ENCODE measurements around the gene ATP5F1B.

ATP5F1B gene

GRCh38 chr12:56632701-56633467 lies 12.9 kb downstream of the ATP5F1B start:
- H3K36me3 ChIP-seq (ENCODE audit: control insufficient read depth in 4 of 4, insufficient read depth in 4 of 4, low read length in 3 of 4), result peaks cover under 1 to 8% (median 2%) of the 10 kb centered on the region in 4 experiments
- CTCF ChIA-PET, result interaction anchor here (0.9 to 19.7 kb wide), 4 partner anchors 10 to 119 kb away, joined by 3 to 316 read pairs (median 4); no protein-coding TSS in a partner anchor
- peak overlapping the region; percentile 25 to 89 for H3K27ac ChIP-seq (ENCODE audit: insufficient read depth in 1 of 2, low read depth in 1 of 2, low read length in 2 of 2, poor library complexity in 1 of 2, severe bottlenecking in 2 of 2)
- DNase-seq, result no peak
- POLR2A ChIA-PET, result no interaction called here
- WGBS (ENCODE audit: insufficient coverage), result no CpG with 5 or more reads among the region's 4 CpGs
- peak overlapping the region in 5 of 7 experiments; percentile 11 to 95 (median 63) for H3K4me3 ChIP-seq (ENCODE audit: control insufficient read depth in 1 of 7, extremely low read depth in 1 of 7, insufficient read depth in 4 of 7, low read depth in 2 of 7, low read length in 6 of 7)
- peaks cover 31 to 86% (median 73%) of the 10 kb centered on the region in 4 experiments for H3K4me1 ChIP-seq (ENCODE audit: control extremely low read depth in 1 of 4, control insufficient read depth in 4 of 4, insufficient read depth in 4 of 4, low read length in 3 of 4)
- H3K27me3 ChIP-seq (replicated peaks in 2 of 5; ENCODE audit: control insufficient read depth in 4 of 5, insufficient read depth in 5 of 5, low read length in 4 of 5), result no peaks in the 10 kb centered on the region
- H3K9me3 ChIP-seq (ENCODE audit: control extremely low read depth in 1 of 5, control insufficient read depth in 4 of 5, insufficient read depth in 2 of 5, low read depth in 1 of 5, low read length in 4 of 5), result no peaks in the 10 kb centered on the region

- peaks cover 0 to under 1% (median 0%) of the 10 kb centered on the region in 4 experiments for H3K36me3 ChIP-seq (ENCODE audit: control insufficient read depth in 4 of 4, insufficient read depth in 4 of 4, low read length in 3 of 4)
- H3K27ac ChIP-seq (ENCODE audit: insufficient read depth in 1 of 2, low read depth in 1 of 2, low read length in 2 of 2, poor library complexity in 1 of 2, severe bottlenecking in 2 of 2), result peak overlapping the region; percentile 25 to 54
- 3% methylated on average over 7 of the region's 13 CpGs for WGBS (ENCODE audit: insufficient coverage)
- H3K4me1 ChIP-seq (ENCODE audit: control extremely low read depth in 1 of 4, control insufficient read depth in 4 of 4, insufficient read depth in 4 of 4, low read length in 3 of 4), result peaks cover 26 to 79% (median 74%) of the 10 kb centered on the region in 4 experiments
- peak overlapping the region in 5 of 7 experiments; percentile 11 to 63 (median 52) for H3K4me3 ChIP-seq (ENCODE audit: control insufficient read depth in 1 of 7, extremely low read depth in 1 of 7, insufficient read depth in 4 of 7, low read depth in 2 of 7, low read length in 6 of 7)
- ChIA-PET CTCF (interaction anchor here (0.9 to 19.7 kb wide), 2 partner anchors 25 to 34 kb away, joined by 3 to 316 read pairs; no protein-coding TSS in a partner anchor), POLR2A (interaction anchor here (0.6 kb wide), 1 partner anchor 484 kb away, joined by 3 read pairs; no protein-coding TSS in a partner anchor)
- no peaks in the 10 kb centered on the region for H3K9me3 ChIP-seq (ENCODE audit: control extremely low read depth in 1 of 5, control insufficient read depth in 4 of 5, insufficient read depth in 2 of 5, low read depth in 1 of 5, low read length in 4 of 5)
- H3K27me3 ChIP-seq (replicated peaks in 2 of 5; ENCODE audit: control insufficient read depth in 4 of 5, insufficient read depth in 5 of 5, low read length in 4 of 5), result no peaks in the 10 kb centered on the region
- DNase-seq, result peak in 2 of 3 donors; percentile 45 to 55
These were observed 13.7 kb downstream of the ATP5F1B start for GRCh38 chr12:56631790-56632700.

- Histone ChIP-seq H3K27me3 (replicated peaks in 2 of 5; ENCODE audit: control insufficient read depth in 4 of 5, insufficient read depth in 5 of 5, low read length in 4 of 5) (no peaks in the 10 kb centered on the region), H3K9me3 (ENCODE audit: control extremely low read depth in 1 of 5, control insufficient read depth in 4 of 5, insufficient read depth in 2 of 5, low read depth in 1 of 5, low read length in 4 of 5) (no peaks in the 10 kb centered on the region), H3K36me3 (ENCODE audit: control insufficient read depth in 4 of 4, insufficient read depth in 4 of 4, low read length in 3 of 4) (peaks cover 0 to 12% (median 2%) of the 10 kb centered on the region in 4 experiments), H3K4me3 (ENCODE audit: control insufficient read depth in 1 of 7, extremely low read depth in 1 of 7, insufficient read depth in 4 of 7, low read depth in 2 of 7, low read length in 6 of 7) (peak within 1 kb of the TSS; percentile 87 to 99 (median 96)), H3K4me1 (ENCODE audit: control extremely low read depth in 1 of 4, control insufficient read depth in 4 of 4, insufficient read depth in 4 of 4, low read length in 3 of 4) (peaks cover 30 to 66% (median 64%) of the 10 kb centered on the region in 4 experiments), H3K27ac (ENCODE audit: insufficient read depth in 1 of 2, low read depth in 1 of 2, low read length in 2 of 2, poor library complexity in 1 of 2, severe bottlenecking in 2 of 2) (peak within 1 kb of the TSS; percentile 90 to 96)
- ChIA-PET CTCF (interaction anchor here (0.7 to 19.7 kb wide), 4 partner anchors 23 to 116 kb away, joined by 3 to 316 read pairs (median 4); no protein-coding TSS in a partner anchor), POLR2A (interaction anchor here (0.8 kb wide), 1 partner anchor 19 kb away, joined by 4 read pairs; no protein-coding TSS in a partner anchor)
- 2% methylated on average over 20 of the region's 31 CpGs for WGBS (ENCODE audit: insufficient coverage)
- DNase-seq, result peak; percentile 77 to 91 (median 86)
These were observed 15.6 kb downstream of the ATP5F1B start, which contains the start of gene BAZ2A for GRCh38 chr12:56630180-56630632. Gene BAZ2A, minus strand, starts transcription at chr12:56630326. Its CDS starts 12,796 bp downstream, at chr12:56617530.

- ChIA-PET CTCF (interaction anchor here (0.7 to 19.7 kb wide), 11 partner anchors 8 to 115 kb away, joined by 3 to 316 read pairs (median 5); no protein-coding TSS in a partner anchor), POLR2A (interaction anchor here (0.6 to 0.8 kb wide), 5 partner anchors 13 to 342 kb away, joined by 3 to 5 read pairs (median 4); no protein-coding TSS in a partner anchor)
- H3K4me3 ChIP-seq (ENCODE audit: control insufficient read depth in 1 of 7, extremely low read depth in 1 of 7, insufficient read depth in 4 of 7, low read depth in 2 of 7, low read length in 6 of 7), result peak overlapping the region; percentile 87 to 99 (median 96)
- H3K27me3 ChIP-seq (replicated peaks in 2 of 5; ENCODE audit: control insufficient read depth in 4 of 5, insufficient read depth in 5 of 5, low read length in 4 of 5), result no peaks in the 10 kb centered on the region
- H3K27ac ChIP-seq (ENCODE audit: insufficient read depth in 1 of 2, low read depth in 1 of 2, low read length in 2 of 2, poor library complexity in 1 of 2, severe bottlenecking in 2 of 2), result peak overlapping the region; percentile 90 to 96
- peaks cover 0 to 12% (median 2%) of the 10 kb centered on the region in 4 experiments for H3K36me3 ChIP-seq (ENCODE audit: control insufficient read depth in 4 of 4, insufficient read depth in 4 of 4, low read length in 3 of 4)
- peaks cover 30 to 66% (median 62%) of the 10 kb centered on the region in 4 experiments for H3K4me1 ChIP-seq (ENCODE audit: control extremely low read depth in 1 of 4, control insufficient read depth in 4 of 4, insufficient read depth in 4 of 4, low read length in 3 of 4)
- no peaks in the 10 kb centered on the region for H3K9me3 ChIP-seq (ENCODE audit: control extremely low read depth in 1 of 5, control insufficient read depth in 4 of 5, insufficient read depth in 2 of 5, low read depth in 1 of 5, low read length in 4 of 5)
- peak in 2 of 3 donors; percentile 38 to 44 for DNase-seq
- WGBS (ENCODE audit: insufficient coverage), result 0% methylated on average over 30 of the region's 46 CpGs
These were observed 16.2 kb downstream of the ATP5F1B start for GRCh38 chr12:56629459-56630179.

GRCh38 chr12:56628671-56629458 lies 16.9 kb downstream of the ATP5F1B start:
- Histone ChIP-seq H3K27me3 (replicated peaks in 2 of 5; ENCODE audit: control insufficient read depth in 4 of 5, insufficient read depth in 5 of 5, low read length in 4 of 5) (no peaks in the 10 kb centered on the region), H3K9me3 (ENCODE audit: control extremely low read depth in 1 of 5, control insufficient read depth in 4 of 5, insufficient read depth in 2 of 5, low read depth in 1 of 5, low read length in 4 of 5) (no peaks in the 10 kb centered on the region), H3K4me3 (ENCODE audit: control insufficient read depth in 1 of 7, extremely low read depth in 1 of 7, insufficient read depth in 4 of 7, low read depth in 2 of 7, low read length in 6 of 7) (peak overlapping the region; percentile 87 to 99 (median 96)), H3K27ac (ENCODE audit: insufficient read depth in 1 of 2, low read depth in 1 of 2, low read length in 2 of 2, poor library complexity in 1 of 2, severe bottlenecking in 2 of 2) (peak overlapping the region; percentile 90 to 96), H3K4me1 (ENCODE audit: control extremely low read depth in 1 of 4, control insufficient read depth in 4 of 4, insufficient read depth in 4 of 4, low read length in 3 of 4) (peaks cover 30 to 62% (median 60%) of the 10 kb centered on the region in 4 experiments), H3K36me3 (ENCODE audit: control insufficient read depth in 4 of 4, insufficient read depth in 4 of 4, low read length in 3 of 4) (peaks cover 0 to 17% (median 2%) of the 10 kb centered on the region in 4 experiments)
- WGBS (ENCODE audit: insufficient coverage), result 0% methylated on average over 5 of the region's 18 CpGs
- DNase-seq, result peak; percentile 55 to 83 (median 81)
- POLR2A ChIA-PET, result interaction anchor here (0.5 to 1.2 kb wide), 7 partner anchors 12 to 341 kb away, joined by 3 to 5 read pairs (median 3); partner anchors contain the start of gene ATP5F1B
- CTCF ChIA-PET, result interaction anchor here (0.7 to 19.7 kb wide), 10 partner anchors 9 to 115 kb away, joined by 3 to 316 read pairs (median 6); no protein-coding TSS in a partner anchor
